GM23338 (cell line): ENCODE results near the gene CACNG6. TPM values are rescaled to one million over a fixed set of nuclear protein-coding genes. Genes with fewer than 3 reads are reported as not detected.

Experiments
- CREB1 ChIP-seq: fragments of 250-450 bp; sonication (Bioruptor Pico); IDR thresholded peaks from 2 replicates; pipeline ENCODE4 v1.5.0; 2020; ENCODE audit warnings: low read depth, mild to moderate bottlenecking, moderate library complexity
- JUNB ChIP-seq: IDR thresholded peaks from one replicate; pipeline ENCODE4 v1.6.1; 2016; ENCODE audit warnings: antibody characterized with exemption; ENCODE audit not compliant: unreplicated experiment
- POLR2AphosphoS5 ChIP-seq: IDR thresholded peaks from 2 replicates; pipeline ENCODE4 v1.6.1; 2016; ENCODE audit warnings: antibody characterized with exemption, low read depth
- REST ChIP-seq: IDR thresholded peaks from one replicate; pipeline ENCODE4 v1.6.1; 2018; ENCODE audit warnings: antibody characterized with exemption; ENCODE audit not compliant: unreplicated experiment
- ZNF462 ChIP-seq: fragments of 250-450 bp; sonication (Bioruptor Pico); IDR thresholded peaks from 2 replicates; pipeline ENCODE4 v1.5.0; 2020; ENCODE audit warnings: mild to moderate bottlenecking, moderate library complexity
- polyA plus RNA-seq: library from polyadenylated mRNA; unstranded; fragments of >200 nt; fragmentation: Nextera tagmentation; extraction: Ambion mirVana; gene quantifications from 2 replicates; pipeline ENCODE4 v1.2.1, GENCODE V29; 2016
- total RNA-seq: library from RNA; depleted of rRNA; stranded (reverse); fragments of >200 nt; shearing (Covaris generic); gene quantifications from 2 replicates; pipeline ENCODE4 v1.2.3, GENCODE V29; 2014

Gene CACNG6
- total and polyA plus RNA-seq, 2 experiments from 2014 or later, result 0.38 to 1.5 TPM

- TF ChIP-seq ZNF462 (CRISPR knock-in tag) (no peak), POLR2AphosphoS5 (no peak), CREB1 (CRISPR knock-in tag) (no peak), JUNB (no peak), REST (no peak)
Measured at GRCh38 chr19:54002495-54003315, 11.3 kb downstream of the CACNG6 start (continued).
